Caco-2 (cell line): ENCODE results near the gene RPA1. TPM values are rescaled to one million over a fixed set of nuclear protein-coding genes. Genes with fewer than 3 reads are reported as not detected.

ENCODE experiments used
- BruUV-seq: library from RNA; stranded (reverse); fragments of 400-500 nt; replicated peaks from 2 replicates; lab custom pipeline; 2021; lab: Mats Ljungman, UMichigan
- CTCF ChIA-PET: fragments of 300-600 bp; sonication (Branson Sonifier 250); formaldehyde crosslinking; loops from one replicate; lab custom pipeline; 2022; ENCODE audit warnings: antibody characterized with exemption; lab: Charles Lee
- POLR2A ChIA-PET: fragments of 300-600 bp; sonication (Branson Sonifier 250); formaldehyde crosslinking; loops from one replicate; lab custom pipeline; 2022; ENCODE audit warnings: antibody characterized with exemption; lab: Charles Lee
- DNase-seq, 2 experiments: peaks; one replicate each; pipeline versions ENCODE4 v3.0.0 to v3.0.0-alpha.2; 2020 to 2022
- H3K27me3 ChIP-seq: replicated peaks from 2 replicates; pipeline ENCODE4 v1.6.0; 2011; ENCODE audit warnings: low read length; ENCODE audit not compliant: control insufficient read depth, insufficient read depth
- H3K36me3 ChIP-seq: 2 replicates; pipeline ENCODE4 v1.5.1; 2011; ENCODE audit warnings: low read length; ENCODE audit not compliant: control insufficient read depth, insufficient read depth
- H3K4me1 ChIP-seq: fragments of 250-450 bp; sonication (Bioruptor Pico); 2 replicates; pipeline ENCODE4 v1.5.1; 2020; ENCODE audit warnings: mild to moderate bottlenecking
- H3K4me3 ChIP-seq: 2 replicates; pipeline ENCODE4 v1.5.1; 2011; ENCODE audit warnings: low read depth, mild to moderate bottlenecking, control low read depth, low read length
- H3K9me3 ChIP-seq: fragments of 250-450 bp; sonication (Bioruptor Pico); 2 replicates; pipeline ENCODE4 v1.5.1; 2020; ENCODE audit warnings: mild to moderate bottlenecking, moderate library complexity
- H3K27ac Mint-ChIP-seq: one replicate; pipeline ENCODE4 v1.8.0; 2022; ENCODE audit warnings: mixed read lengths; ENCODE audit not compliant: unreplicated experiment
- H3K27me3 Mint-ChIP-seq: one replicate; pipeline ENCODE4 v1.8.0; 2022; ENCODE audit warnings: mixed read lengths; ENCODE audit not compliant: insufficient read depth, unreplicated experiment
- H3K36me3 Mint-ChIP-seq: one replicate; pipeline ENCODE4 v1.8.0; 2022; ENCODE audit warnings: mild to moderate bottlenecking, mixed read lengths; ENCODE audit not compliant: insufficient read depth, unreplicated experiment
- H3K4me1 Mint-ChIP-seq: one replicate; pipeline ENCODE4 v1.8.0; 2022; ENCODE audit warnings: low read depth, mixed read lengths; ENCODE audit not compliant: unreplicated experiment
- H3K4me3 Mint-ChIP-seq: one replicate; pipeline ENCODE4 v1.8.0; 2022; ENCODE audit warnings: mild to moderate bottlenecking, moderate library complexity, mixed read lengths; ENCODE audit not compliant: unreplicated experiment
- H3K9me3 Mint-ChIP-seq: one replicate; pipeline ENCODE4 v1.8.0; 2022; ENCODE audit warnings: mixed read lengths; ENCODE audit not compliant: unreplicated experiment
- CTCF ChIP-seq, 2 experiments: fragments of 200-600 bp in 1 of 2; IDR thresholded peaks; 1 replicate in 1 of 2; 2 replicates in 1 of 2; pipeline versions ENCODE4 v1.5.1 to v1.8.0; 2011 to 2022; ENCODE audit warnings: antibody characterized with exemption in 1 of 2, control low read depth in 1 of 2, inconsistent platforms in 1 of 2, low read depth in 1 of 2, low read length in 1 of 2, mild to moderate bottlenecking in 1 of 2, moderate library complexity in 1 of 2; ENCODE audit not compliant: insufficient read depth in 1 of 2, severe bottlenecking in 1 of 2, unreplicated experiment in 1 of 2
- intact Hi-C: fragments of 100-400 bp; cut with micrococcal nuclease; formaldehyde crosslinking; loops from one replicate; pipeline ENCODE4 v1.10.0; 2022; ENCODE audit not compliant: unreplicated experiment
- total RNA-seq: library from RNA; stranded (reverse); gene quantifications from 2 replicates; pipeline ENCODE4 v1.2.3, GENCODE V29; 2022

Gene RPA1
- total RNA-seq, 1 experiment from 2014 or later = 167 TPM

GRCh38 chr17:1905190-1905913, 75.5 kb downstream of the RPA1 start:
- H3K9me3 ChIP-seq = no peaks in the 10 kb centered on the region
- Mint-ChIP-seq H3K4me3 (no peak overlapping the region), H3K9me3 (no peaks in the 10 kb centered on the region), H3K27me3 (no peaks in the 10 kb centered on the region), H3K27ac (no peak overlapping the region), H3K4me1 (peaks cover 6% of the 10 kb centered on the region), H3K36me3 (no peaks in the 10 kb centered on the region)
- BruUV-seq = no TSS peak
- ChIA-PET POLR2A (no interaction called here), CTCF (interaction anchor here (1.6 to 2.0 kb wide), 2 partner anchors 120 kb away, joined by 6 to 19 read pairs; partner anchors contain the start of gene RTN4RL1)
- no peak overlapping the region for H3K4me3 ChIP-seq
- no peaks in the 10 kb centered on the region for H3K27me3 ChIP-seq
- TF ChIP-seq CTCF (IDR thresholded peaks at IDR 0.05; ENCODE audit: insufficient read depth in 1 of 2, low read depth in 1 of 2, low read length in 1 of 2, severe bottlenecking in 1 of 2, unreplicated experiment in 1 of 2) = no peak
- no peaks in the 10 kb centered on the region for H3K36me3 ChIP-seq
- H3K4me1 ChIP-seq = peaks cover 17% of the 10 kb centered on the region
- intact Hi-C loops = no loop called here
- DNase-seq = no peak

- Histone ChIP-seq H3K36me3 (no peaks in the 10 kb centered on the region), H3K9me3 (no peaks in the 10 kb centered on the region), H3K4me3 (no peak overlapping the region), H3K4me1 (peaks cover 17% of the 10 kb centered on the region), H3K27me3 (no peaks in the 10 kb centered on the region)
- H3K27ac Mint-ChIP-seq = no peak overlapping the region
- intact Hi-C loops = no loop called here
- no peaks in the 10 kb centered on the region for H3K36me3 Mint-ChIP-seq
- POLR2A ChIA-PET = no interaction called here
- TF ChIP-seq CTCF (IDR thresholded peaks at IDR 0.05; ENCODE audit: insufficient read depth in 1 of 2, low read depth in 1 of 2, low read length in 1 of 2, severe bottlenecking in 1 of 2, unreplicated experiment in 1 of 2) = no peak
- CTCF ChIA-PET = interaction anchor here (0.6 to 1.6 kb wide), 5 partner anchors 15 to 338 kb away, joined by 3 to 19 read pairs (median 4); partner anchors contain the start of gene RTN4RL1
- BruUV-seq = no TSS peak
- H3K27me3 Mint-ChIP-seq = no peaks in the 10 kb centered on the region
- peaks cover 6% of the 10 kb centered on the region for H3K4me1 Mint-ChIP-seq
- no peaks in the 10 kb centered on the region for H3K9me3 Mint-ChIP-seq
- no peak overlapping the region for H3K4me3 Mint-ChIP-seq
- peak; percentile 49 to 56 for DNase-seq
Observed at GRCh38 chr17:1906662-1907101, 76.9 kb downstream of the RPA1 start.

GRCh38 chr17:1907216-1907631, 77.4 kb downstream of the RPA1 start:
- Histone ChIP-seq H3K36me3 (no peaks in the 10 kb centered on the region), H3K27me3 (no peaks in the 10 kb centered on the region), H3K4me1 (peaks cover 17% of the 10 kb centered on the region), H3K4me3 (no peak overlapping the region), H3K9me3 (no peaks in the 10 kb centered on the region)
- DNase-seq = no peak
- ChIA-PET CTCF (interaction anchor here (1.0 to 1.6 kb wide), 2 partner anchors 118 to 337 kb away, joined by 4 to 19 read pairs; partner anchors contain the start of gene RTN4RL1), POLR2A (no interaction called here)
- intact Hi-C loops = no loop called here
- no peak overlapping the region for H3K4me3 Mint-ChIP-seq
- H3K27me3 Mint-ChIP-seq = no peaks in the 10 kb centered on the region
- no TSS peak for BruUV-seq
- no peak overlapping the region for H3K27ac Mint-ChIP-seq
- H3K36me3 Mint-ChIP-seq = no peaks in the 10 kb centered on the region
- no peak for TF ChIP-seq CTCF (IDR thresholded peaks at IDR 0.05; ENCODE audit: insufficient read depth in 1 of 2, low read depth in 1 of 2, low read length in 1 of 2, severe bottlenecking in 1 of 2, unreplicated experiment in 1 of 2)
- peaks cover 6% of the 10 kb centered on the region for H3K4me1 Mint-ChIP-seq
- no peaks in the 10 kb centered on the region for H3K9me3 Mint-ChIP-seq
